ENCODE data around the gene NGEF. TPM values are rescaled to one million over a fixed set of nuclear protein-coding genes. Genes with fewer than 3 reads are reported as not detected.

The NGEF gene
- polyA plus RNA-seq, 1 of the 3 experiments (the other 2 are of a cell fraction), result 1.4 TPM

- no peak for TF ChIP-seq PBX3 (IDR thresholded peaks at IDR 0.05)
These were observed 179.2 kb downstream of the NGEF start (continued) for GRCh38 chr2:232833830-232834229.

GRCh38 chr2:232831496-232831895 is 181.6 kb downstream of the NGEF start:
- ChIA-PET POLR2A (no interaction called here), CTCF (no interaction called here)
- no peaks in the 10 kb centered on the region for H3F3A ChIP-seq (replicated peaks; ENCODE audit: insufficient read depth)
- no peaks in the 10 kb centered on the region for H3K79me2 ChIP-seq (ENCODE audit: insufficient read depth)
- H3K4me2 ChIP-seq, result no peak overlapping the region
- H3K9me2 ChIP-seq, result no peaks in the 10 kb centered on the region
- 93% methylated on average over 3 of the region's 3 CpGs for WGBS (ENCODE audit: low lambda C conversion rate)
- no peaks in the 10 kb centered on the region for H3K27me3 ChIP-seq (ENCODE audit: insufficient read depth)
- peaks cover 44 to 61% of the 10 kb centered on the region in 2 experiments for H3K36me3 ChIP-seq (replicated peaks in 1 of 2; ENCODE audit: control insufficient read depth in 1 of 2, insufficient read depth in 2 of 2, low read length in 1 of 2)
- H3K4me1 ChIP-seq (ENCODE audit: control insufficient read depth in 1 of 2, insufficient read depth in 2 of 2, low read depth in 1 of 2, low read length in 1 of 2), result peaks cover 0 to 3% of the 10 kb centered on the region in 2 experiments; a peak in 1 of 4 replicates
- no peak overlapping the region for H2AFZ ChIP-seq (ENCODE audit: low read depth)
- no peak overlapping the region for H3K9ac ChIP-seq
- DNase-seq, result no peak
- no peak overlapping the region for H3K4me3 ChIP-seq (ENCODE audit: low read depth in 2 of 2, low read length in 1 of 2)
- no peak for TF ChIP-seq ELF1 (IDR thresholded peaks at IDR 0.05)
- no peak for TF ChIP-seq GABPA (IDR thresholded peaks at IDR 0.05; ENCODE audit: low read depth)
- TF ChIP-seq YY1 (IDR thresholded peaks at IDR 0.05; ENCODE audit: low read depth), result no peak
- TF ChIP-seq CTCF (IDR thresholded peaks at IDR 0.05), result no peak
- TF ChIP-seq, protein P1, sequence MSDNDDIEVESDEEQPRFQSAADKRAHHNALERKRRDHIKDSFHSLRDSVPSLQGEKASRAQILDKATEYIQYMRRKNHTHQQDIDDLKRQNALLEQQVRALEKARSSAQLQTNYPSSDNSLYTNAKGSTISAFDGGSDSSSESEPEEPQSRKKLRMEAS (IDR thresholded peaks at IDR 0.05; ENCODE audit: low read depth), result no peak
- TF ChIP-seq PBX3 (IDR thresholded peaks at IDR 0.05), result no peak
- no peak for TF ChIP-seq RXRA (IDR thresholded peaks at IDR 0.05; ENCODE audit: borderline replicate concordance, low read depth)
- TF ChIP-seq, protein P2, sequence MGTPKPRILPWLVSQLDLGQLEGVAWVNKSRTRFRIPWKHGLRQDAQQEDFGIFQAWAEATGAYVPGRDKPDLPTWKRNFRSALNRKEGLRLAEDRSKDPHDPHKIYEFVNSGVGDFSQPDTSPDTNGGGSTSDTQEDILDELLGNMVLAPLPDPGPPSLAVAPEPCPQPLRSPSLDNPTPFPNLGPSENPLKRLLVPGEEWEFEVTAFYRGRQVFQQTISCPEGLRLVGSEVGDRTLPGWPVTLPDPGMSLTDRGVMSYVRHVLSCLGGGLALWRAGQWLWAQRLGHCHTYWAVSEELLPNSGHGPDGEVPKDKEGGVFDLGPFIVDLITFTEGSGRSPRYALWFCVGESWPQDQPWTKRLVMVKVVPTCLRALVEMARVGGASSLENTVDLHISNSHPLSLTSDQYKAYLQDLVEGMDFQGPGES (IDR thresholded peaks at IDR 0.05; ENCODE audit: low read depth, low read length), result no peak
- TF ChIP-seq CHD2 (IDR thresholded peaks at IDR 0.05; ENCODE audit: low read length, partially characterized antibody), result no peak
- H4K20me1 ChIP-seq (ENCODE audit: insufficient read depth), result no peaks in the 10 kb centered on the region
- no peak overlapping the region for H3K27ac ChIP-seq (ENCODE audit: low read depth in 2 of 2, low read length in 1 of 2)
- H3K9me3 ChIP-seq, result no peaks in the 10 kb centered on the region

DNA sequence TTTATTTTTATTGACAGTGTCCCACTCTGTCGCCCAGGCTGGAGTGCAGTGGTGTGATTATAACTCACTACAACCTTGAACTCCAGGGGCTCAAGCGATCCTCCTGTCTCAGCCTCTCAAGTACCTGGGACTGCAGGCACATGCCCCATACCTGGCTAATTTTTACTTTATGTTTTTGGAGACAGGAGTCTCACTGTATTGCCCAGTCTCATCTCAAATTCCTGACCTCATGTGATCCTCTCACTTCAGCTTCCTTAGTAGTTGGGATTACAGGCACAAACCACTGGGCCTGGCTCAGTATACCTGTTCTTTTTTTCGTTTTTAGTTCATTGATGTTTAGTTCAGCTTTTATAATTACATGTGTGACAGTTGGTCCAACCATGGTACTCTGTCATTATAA is 183.1 kb downstream of the NGEF start:
- WGBS (ENCODE audit: low lambda C conversion rate), result 95% methylated on average over 3 of the region's 3 CpGs

More for the DNA sequence above, 183.1 kb downstream of the NGEF start:
- Histone ChIP-seq H3K4me1 (ENCODE audit: control insufficient read depth in 1 of 2, insufficient read depth in 2 of 2, low read depth in 1 of 2, low read length in 1 of 2) (peaks cover 0 to 3% of the 10 kb centered on the region in 2 experiments; a peak in 1 of 4 replicates), H3K36me3 (replicated peaks in 1 of 2; ENCODE audit: control insufficient read depth in 1 of 2, insufficient read depth in 2 of 2, low read length in 1 of 2) (peaks cover 44 to 58% of the 10 kb centered on the region in 2 experiments), H3K79me2 (ENCODE audit: insufficient read depth) (no peaks in the 10 kb centered on the region), H2AFZ (ENCODE audit: low read depth) (no peak overlapping the region), H3K9me3 (no peaks in the 10 kb centered on the region), H3K27me3 (ENCODE audit: insufficient read depth) (no peaks in the 10 kb centered on the region), H3K4me2 (no peak overlapping the region), H3K27ac (ENCODE audit: low read depth in 2 of 2, low read length in 1 of 2) (no peak overlapping the region), H3K9me2 (no peaks in the 10 kb centered on the region), H3F3A (replicated peaks; ENCODE audit: insufficient read depth) (no peaks in the 10 kb centered on the region), H3K4me3 (ENCODE audit: low read depth in 2 of 2, low read length in 1 of 2) (no peak overlapping the region), H3K9ac (no peak overlapping the region), H4K20me1 (ENCODE audit: insufficient read depth) (no peaks in the 10 kb centered on the region)
- ChIA-PET POLR2A (no interaction called here), CTCF (no interaction called here)
- no peak for TF ChIP-seq YY1 (IDR thresholded peaks at IDR 0.05; ENCODE audit: low read depth)
- no peak for TF ChIP-seq EZH2phosphoT487 (IDR thresholded peaks at IDR 0.05; ENCODE audit: borderline replicate concordance, low read depth)
- no peak for TF ChIP-seq FOXJ3 (CRISPR knock-in tag; IDR thresholded peaks at IDR 0.05)
- DNase-seq, result no peak
